SK-MEL-5 (cell line): ENCODE measurements around the gene SLC25A22. TPM values are rescaled to one million over a fixed set of nuclear protein-coding genes. Genes with fewer than 3 reads are reported as not detected.

ENCODE experiments used
- DNase-seq: peaks from one replicate; pipeline ENCODE4 v3.0.0-alpha.2; 2016; ENCODE audit warnings: low read depth, low spot score
- in situ Hi-C: cut with HindIII; loops from 2 replicates; pipeline ENCODE4 v1.10.0; 2016; ENCODE audit warnings: low sequenced_read_pairs, high pct_unique_total_duplicates, low pct_unique_long_range_greater_than_20kb
- total RNA-seq: library from RNA; depleted of rRNA; stranded (reverse); fragments of >200 nt; shearing (Covaris generic); gene quantifications from 2 replicates; pipeline ENCODE4 v1.2.3, GENCODE V29; 2014

SLC25A22 gene
- total RNA-seq, 1 experiment from 2014 or later = 16.3 TPM

DNA sequence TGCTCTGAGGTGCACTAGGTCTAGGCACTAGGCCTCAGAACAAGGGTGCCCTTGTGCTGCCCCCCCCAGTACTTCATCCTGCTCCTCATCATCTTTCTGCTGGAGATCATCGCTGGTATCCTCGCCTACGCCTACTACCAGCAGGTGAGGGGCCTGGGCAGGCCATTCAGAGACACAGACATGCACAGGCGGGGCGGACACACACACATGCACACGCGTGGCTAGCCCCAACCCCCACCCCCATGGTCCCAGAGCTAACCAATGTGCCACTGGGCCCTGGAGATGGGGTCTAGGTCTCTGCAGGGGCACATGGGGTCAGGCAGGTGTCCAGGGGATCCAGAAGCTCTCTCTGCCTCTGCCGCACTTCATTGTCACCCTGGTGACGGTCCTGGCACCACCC is 38.6 kb upstream of the SLC25A22 start:
- in situ Hi-C loops = no loop called here
- no peak for DNase-seq

DNA sequence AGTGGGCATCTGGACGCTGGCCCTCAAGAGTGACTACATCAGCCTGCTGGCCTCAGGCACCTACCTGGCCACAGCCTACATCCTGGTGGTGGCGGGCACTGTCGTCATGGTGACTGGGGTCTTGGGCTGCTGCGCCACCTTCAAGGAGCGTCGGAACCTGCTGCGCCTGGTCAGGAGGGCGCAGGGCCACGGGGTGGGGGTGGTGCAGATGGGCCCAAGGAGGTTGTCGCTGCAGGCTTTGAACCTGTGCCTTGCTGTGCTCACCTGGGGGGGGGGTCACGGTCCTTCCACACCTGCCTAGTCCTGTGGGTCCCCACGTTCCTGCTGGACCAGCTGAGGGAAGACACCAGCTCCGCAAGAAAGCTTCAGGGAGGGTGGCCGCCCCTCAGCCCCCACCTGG is 38.2 kb upstream of the SLC25A22 start:
- in situ Hi-C loops = no loop called here
- no peak for DNase-seq

GRCh38 chr11:834371-835316 is 36.6 kb upstream of the SLC25A22 start:
- in situ Hi-C loops = no loop called here
- DNase-seq = peak; percentile 45

DNA sequence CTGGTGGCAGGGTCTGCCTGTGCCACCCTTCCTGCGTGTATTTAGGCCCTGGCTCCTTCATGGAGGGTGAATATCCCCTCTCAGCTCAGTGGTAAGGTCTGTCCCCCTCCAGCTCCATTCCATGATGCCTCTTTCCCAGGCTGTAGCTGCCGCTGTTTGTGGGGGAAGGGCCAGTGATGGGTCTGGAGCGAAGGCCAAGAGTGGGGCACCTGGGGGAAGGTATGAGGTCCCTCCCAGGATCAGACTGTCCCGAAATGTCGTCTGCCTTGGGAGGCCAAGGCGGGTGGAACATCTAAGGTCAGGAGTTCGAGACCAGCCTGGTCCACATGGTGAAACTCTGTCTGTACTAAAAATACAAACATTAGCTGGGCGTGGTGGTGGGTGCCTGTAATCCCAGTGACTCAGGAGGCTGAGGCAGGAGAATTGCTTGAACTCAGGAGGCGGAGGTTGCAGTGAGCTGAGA is 35.8 kb upstream of the SLC25A22 start:
- in situ Hi-C loops = no loop called here
- no peak for DNase-seq

DNA sequence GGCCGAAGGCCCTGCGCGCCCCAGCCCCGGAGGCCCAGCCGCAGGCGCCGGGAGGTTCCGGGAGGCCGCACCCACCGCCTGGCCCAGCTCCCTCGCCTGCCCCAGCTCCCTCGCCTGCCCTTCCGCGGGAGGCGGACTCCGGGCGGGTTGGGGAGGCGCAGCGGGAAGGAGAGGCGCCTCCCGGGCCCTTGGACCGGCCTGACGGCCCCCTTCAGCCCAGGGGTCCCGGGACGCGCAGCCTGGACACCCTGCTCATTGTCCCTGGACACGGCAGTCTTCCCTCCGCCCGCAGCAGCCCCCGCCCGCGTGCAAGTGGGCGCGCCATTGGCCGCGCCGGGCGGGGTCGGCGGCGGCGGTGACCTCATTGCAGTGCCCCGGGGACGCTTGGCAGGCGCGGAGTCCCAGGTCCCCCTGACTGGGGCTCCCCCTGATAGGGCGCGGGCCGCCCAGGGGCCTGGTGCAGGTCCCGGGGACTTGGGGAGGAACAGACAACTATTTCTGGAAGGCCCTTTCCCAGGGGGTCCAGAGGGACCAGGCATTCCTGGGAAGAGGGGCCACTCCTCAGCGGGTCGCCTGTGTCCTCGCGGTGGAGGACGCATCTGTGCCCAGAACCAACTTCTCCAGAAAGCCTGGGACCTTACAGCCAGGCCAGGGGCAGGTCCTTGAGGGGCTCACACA is 35.2 kb upstream of the SLC25A22 start:
- no peak for DNase-seq
- in situ Hi-C loops = no loop called here

- DNase-seq = peak; percentile 59
- in situ Hi-C loops = no loop called here
Measured at GRCh38 chr11:832529-833113, 34.5 kb upstream of the SLC25A22 start, which contains the start of gene CD151. TSS of gene CD151 (plus strand) at chr11:832952. CDS start at chr11:836070, 3,118 bp downstream.

DNA sequence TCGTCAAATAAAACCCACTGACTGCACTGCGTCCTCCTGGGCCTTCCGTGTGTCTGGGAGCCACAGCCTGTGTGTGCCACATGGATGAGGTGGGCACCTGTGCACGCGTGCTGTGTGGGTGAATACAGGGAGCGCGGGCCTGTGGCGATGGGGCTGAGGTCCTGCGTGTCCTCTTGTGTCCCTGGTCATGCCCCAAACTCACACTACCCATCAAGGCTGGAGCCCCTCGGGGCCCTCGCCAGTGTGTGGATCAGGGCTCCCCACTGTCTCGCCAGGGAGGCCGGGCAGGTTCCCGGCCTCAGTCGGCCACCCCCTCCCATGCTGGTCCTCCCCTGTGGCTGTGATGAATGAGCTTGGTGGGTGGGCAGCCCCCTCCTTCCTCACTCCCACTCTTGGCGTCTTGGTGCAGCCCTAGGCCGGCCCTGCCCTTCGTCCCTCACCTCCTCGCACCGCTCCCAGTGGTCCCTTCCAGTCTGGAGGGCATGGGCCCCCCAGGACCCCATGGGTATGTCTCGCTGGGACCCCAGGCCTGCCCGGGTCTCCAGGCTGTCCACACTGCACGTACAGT is 34.0 kb upstream of the SLC25A22 start:
- in situ Hi-C loops = no loop called here
- no peak for DNase-seq

GRCh38 chr11:831118-831864 is 33.2 kb upstream of the SLC25A22 start:
- DNase-seq = no peak
- in situ Hi-C loops = no loop called here

DNA sequence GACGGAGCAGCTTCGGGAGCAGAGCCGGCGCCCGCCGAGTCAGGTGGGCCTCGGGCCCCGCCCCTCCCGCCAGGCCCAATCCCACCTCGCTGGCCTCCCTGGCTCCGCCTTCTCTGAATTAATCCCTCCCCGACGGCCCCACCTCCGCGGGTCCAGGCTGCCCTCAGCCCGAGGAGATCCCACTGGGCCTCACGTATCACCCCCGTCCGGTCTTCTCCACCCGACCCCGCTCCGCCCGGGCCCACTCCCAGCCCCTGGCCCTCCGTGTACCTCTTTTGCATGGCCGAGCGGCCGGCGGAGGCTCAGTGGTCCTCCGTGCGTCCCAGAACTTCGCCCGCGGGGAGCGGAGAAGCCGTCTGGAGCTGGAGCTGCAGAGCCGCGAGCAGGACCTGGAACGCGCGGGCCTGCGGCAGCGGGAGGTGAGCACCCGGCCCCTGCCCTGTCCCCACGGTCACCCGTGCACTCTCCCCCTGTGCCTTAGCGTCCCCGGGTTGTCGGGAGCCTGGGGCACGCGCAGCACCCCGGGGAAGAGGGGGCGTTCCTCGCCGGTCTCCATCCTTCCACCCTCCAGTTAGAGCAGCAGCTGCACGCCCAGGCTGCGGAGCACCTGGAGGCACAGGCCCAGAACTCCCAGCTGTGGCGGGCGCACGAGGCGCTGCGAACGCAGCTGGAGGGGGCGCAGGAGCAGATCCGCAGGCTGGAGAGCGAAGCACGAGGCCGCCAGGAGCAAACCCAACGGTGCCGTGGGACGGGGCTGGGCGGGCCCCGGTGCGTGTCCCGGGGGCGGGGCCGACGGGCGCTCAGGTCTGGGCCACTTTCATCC is 32.4 kb upstream of the SLC25A22 start:
- DNase-seq = no peak
- in situ Hi-C loops = no loop called here

DNA sequence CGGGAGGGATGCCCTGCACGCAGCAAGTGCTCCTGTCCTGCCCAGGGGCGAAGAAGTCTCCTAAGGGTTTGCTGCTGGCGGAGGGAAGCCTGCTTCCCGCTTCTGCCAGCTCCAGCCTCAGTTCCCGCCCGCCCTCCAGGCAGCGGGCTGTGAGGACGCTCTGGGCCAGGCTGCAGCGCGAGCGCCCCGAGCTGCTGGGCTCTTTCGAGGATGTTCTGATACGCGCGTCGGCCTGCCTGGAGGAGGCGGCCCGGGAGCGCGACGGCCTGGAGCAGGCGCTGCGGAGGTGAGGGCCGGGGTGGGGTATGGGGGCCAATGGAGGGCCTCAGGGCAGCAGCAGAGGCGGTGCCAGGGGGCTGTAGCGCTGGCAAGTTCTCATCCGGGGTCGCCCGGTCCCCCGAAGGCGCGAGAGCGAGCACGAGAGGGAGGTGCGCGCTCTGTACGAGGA is 31.8 kb upstream of the SLC25A22 start:
- DNase-seq = no peak
- in situ Hi-C loops = no loop called here

DNA sequence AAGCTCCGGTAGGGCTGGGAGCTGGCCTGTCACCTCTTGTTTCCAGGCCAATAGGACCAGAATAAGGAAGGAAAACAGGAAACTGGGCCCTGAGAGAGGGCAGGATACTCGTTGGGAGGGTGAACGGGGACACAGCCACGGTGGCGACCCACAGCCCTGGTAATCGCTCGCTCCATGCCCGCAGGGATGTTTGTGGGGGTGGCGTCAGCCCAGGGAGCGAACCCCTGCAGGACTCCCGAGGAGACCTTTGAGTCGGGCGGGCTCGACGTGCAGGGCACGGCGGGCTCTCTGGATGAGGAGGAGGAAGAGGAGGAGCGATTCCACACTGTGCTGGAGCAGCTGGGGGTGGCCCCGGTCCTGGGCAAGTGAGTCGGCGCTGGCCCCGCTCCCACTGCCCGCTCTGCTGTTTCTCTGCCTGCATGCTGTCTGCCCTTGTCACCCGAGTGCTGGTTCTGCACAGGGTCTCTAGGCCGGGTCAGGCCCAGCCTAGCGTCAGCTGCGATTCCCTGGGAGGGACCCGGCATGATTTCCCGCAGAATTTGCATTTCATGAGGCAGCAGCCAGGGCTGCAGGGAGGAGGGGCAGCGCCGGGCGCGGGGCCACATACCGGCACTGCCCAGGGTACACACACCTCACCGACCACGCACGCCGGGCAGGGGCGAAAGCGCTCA is 31.2 kb upstream of the SLC25A22 start:
- DNase-seq = no peak
- in situ Hi-C loops = no loop called here

DNA sequence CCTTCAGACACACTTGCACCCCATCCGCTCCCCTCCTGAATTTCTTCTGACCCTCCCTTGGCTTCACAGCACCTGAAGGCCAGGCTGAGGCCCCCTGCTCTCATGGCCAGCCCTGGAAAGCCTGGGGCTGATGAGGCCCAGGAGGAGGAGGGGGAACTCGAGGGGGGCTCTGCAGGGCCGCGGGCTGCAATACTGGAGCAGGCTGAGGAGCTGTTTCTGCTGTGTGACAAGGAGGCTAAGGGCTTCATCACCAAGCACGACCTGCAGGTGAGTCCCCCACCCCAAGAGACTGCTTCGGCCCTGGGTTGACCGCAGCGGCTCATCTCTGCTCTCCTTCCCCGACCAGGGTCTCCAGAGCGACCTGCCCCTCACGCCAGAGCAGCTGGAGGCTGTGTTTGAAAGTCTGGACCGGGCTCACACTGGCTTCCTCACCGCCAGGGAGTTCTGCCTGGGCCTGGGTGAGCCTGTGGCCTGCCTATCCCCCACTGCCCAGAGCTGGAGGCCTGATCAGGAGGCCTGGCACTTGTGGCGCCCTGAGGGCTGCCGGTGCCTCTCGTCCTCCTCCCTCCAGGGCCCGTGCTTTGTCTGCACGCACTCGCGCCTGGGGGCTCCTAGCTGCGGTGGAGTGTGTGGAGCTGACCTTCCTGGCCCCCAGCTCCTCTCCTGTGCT is 30.6 kb upstream of the SLC25A22 start:
- DNase-seq = no peak
- in situ Hi-C loops = no loop called here

DNA sequence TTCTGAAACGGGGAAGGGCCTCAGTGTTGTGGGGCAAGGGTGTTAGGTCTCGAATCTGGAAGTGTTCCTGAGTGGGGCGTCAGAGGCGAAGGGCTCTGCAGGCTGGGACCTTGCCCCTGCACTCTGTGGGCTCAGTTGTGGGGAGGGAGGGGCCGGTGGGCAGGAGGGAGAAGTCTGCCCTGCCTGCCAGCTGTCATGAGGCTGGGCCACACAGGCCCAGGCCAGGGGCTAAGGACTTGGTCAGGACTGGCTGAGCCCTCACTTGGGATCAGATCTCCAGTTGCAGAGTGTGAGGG is 29.8 kb upstream of the SLC25A22 start, which contains the start of gene CRACR2B:
CRACR2B (plus strand) TSS at position 23 of the 296 bp plus-strand sequence. CDS start 689 bp downstream, outside the sequence.
- DNase-seq = no peak
- in situ Hi-C loops = no loop called here

GRCh38 chr11:827146-827896 is 29.2 kb upstream of the SLC25A22 start:
- in situ Hi-C loops = no loop called here
- no peak for DNase-seq

- in situ Hi-C loops = no loop called here
Measured at GRCh38 chr11:826836-827145, 28.7 kb upstream of the SLC25A22 start.

More at GRCh38 chr11:826836-827145, 28.7 kb upstream of the SLC25A22 start:
- no peak for DNase-seq
